ENCODE measurements around the gene TOMM70. TPM values are rescaled to one million over a fixed set of nuclear protein-coding genes. Genes with fewer than 3 reads are reported as not detected.

The TOMM70 gene
- polyA plus RNA-seq, 1 donor from 2014 or later, result 110 TPM

DNA sequence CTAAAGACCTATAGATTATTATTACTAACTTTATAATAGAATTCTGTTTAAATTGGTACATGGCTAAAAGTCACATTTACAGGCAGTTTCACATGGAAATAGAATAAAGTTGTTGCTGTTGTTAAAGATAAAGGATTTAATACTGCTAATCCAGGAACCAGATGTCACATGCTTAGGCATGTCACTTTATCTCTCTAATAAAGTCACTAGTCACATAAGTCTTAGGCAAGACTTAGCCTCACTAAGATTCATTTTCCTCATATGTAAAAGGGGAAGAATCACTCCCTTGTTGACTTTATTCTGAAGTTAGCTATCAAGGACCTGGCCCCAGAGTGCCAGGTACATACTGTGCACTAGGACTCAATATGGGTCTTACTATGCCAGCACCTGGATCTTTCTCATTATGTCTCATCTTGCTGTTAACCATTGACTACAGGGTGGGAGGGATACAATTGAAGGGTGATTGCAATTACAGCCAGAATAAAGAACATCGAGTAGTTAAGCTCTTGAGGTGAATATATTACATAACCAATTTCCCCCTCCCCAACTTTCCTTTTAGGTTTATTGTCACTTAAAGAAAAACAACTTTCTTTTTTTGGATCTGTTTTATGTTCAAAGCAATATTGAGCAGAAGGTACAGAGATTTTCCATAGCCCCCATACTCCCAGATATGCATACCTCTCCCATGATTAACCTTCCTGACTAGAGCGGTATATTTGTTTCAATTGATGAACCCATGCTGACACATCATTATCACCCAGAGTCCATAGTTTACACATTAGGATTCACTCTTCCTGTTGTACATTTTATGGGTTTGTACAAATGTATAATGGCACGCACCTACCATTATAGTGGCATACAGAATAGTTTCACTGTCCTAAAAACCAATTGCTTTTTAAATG is 37.1 kb upstream of the TOMM70 start:
- Histone ChIP-seq H3K4me2 (ENCODE audit: low read length) (no peak overlapping the region), H3K79me2 (replicated peaks; ENCODE audit: insufficient read depth, low read length) (no peaks in the 10 kb centered on the region), H4K20me1 (ENCODE audit: insufficient read depth) (no peaks in the 10 kb centered on the region), H3K9me3 (ENCODE audit: low read length) (no peaks in the 10 kb centered on the region), H3K36me3 (ENCODE audit: insufficient read depth, low read length) (no peaks in the 10 kb centered on the region), H3K9ac (ENCODE audit: low read length) (no peak overlapping the region), H3K9me2 (ENCODE audit: insufficient read depth, low read length) (no peaks in the 10 kb centered on the region), H3F3A (ENCODE audit: insufficient read depth, low read length, poor library complexity, severe bottlenecking) (no peaks in the 10 kb centered on the region), H2AFZ (ENCODE audit: low read depth, low read length) (no peak overlapping the region), H3K27me3 (ENCODE audit: insufficient read depth, low read depth, low read length) (no peaks in the 10 kb centered on the region), H3K27ac (ENCODE audit: low read length) (no peak overlapping the region), H3K4me3 (ENCODE audit: low read length) (no peak overlapping the region)
- TF ChIP-seq, protein P1, sequence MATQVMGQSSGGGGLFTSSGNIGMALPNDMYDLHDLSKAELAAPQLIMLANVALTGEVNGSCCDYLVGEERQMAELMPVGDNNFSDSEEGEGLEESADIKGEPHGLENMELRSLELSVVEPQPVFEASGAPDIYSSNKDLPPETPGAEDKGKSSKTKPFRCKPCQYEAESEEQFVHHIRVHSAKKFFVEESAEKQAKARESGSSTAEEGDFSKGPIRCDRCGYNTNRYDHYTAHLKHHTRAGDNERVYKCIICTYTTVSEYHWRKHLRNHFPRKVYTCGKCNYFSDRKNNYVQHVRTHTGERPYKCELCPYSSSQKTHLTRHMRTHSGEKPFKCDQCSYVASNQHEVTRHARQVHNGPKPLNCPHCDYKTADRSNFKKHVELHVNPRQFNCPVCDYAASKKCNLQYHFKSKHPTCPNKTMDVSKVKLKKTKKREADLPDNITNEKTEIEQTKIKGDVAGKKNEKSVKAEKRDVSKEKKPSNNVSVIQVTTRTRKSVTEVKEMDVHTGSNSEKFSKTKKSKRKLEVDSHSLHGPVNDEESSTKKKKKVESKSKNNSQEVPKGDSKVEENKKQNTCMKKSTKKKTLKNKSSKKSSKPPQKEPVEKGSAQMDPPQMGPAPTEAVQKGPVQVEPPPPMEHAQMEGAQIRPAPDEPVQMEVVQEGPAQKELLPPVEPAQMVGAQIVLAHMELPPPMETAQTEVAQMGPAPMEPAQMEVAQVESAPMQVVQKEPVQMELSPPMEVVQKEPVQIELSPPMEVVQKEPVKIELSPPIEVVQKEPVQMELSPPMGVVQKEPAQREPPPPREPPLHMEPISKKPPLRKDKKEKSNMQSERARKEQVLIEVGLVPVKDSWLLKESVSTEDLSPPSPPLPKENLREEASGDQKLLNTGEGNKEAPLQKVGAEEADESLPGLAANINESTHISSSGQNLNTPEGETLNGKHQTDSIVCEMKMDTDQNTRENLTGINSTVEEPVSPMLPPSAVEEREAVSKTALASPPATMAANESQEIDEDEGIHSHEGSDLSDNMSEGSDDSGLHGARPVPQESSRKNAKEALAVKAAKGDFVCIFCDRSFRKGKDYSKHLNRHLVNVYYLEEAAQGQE (IDR thresholded peaks at IDR 0.05; ENCODE audit: borderline replicate concordance), result no peak

- Histone ChIP-seq H3K9me3 (ENCODE audit: low read length) (no peaks in the 10 kb centered on the region), H2AFZ (ENCODE audit: low read depth, low read length) (no peak overlapping the region), H3F3A (ENCODE audit: insufficient read depth, low read length, poor library complexity, severe bottlenecking) (no peaks in the 10 kb centered on the region), H4K20me1 (ENCODE audit: insufficient read depth) (no peaks in the 10 kb centered on the region), H3K4me3 (ENCODE audit: low read length) (no peak overlapping the region), H3K4me2 (ENCODE audit: low read length) (no peak overlapping the region), H3K27ac (ENCODE audit: low read length) (no peak overlapping the region), H3K9me2 (ENCODE audit: insufficient read depth, low read length) (no peaks in the 10 kb centered on the region), H3K36me3 (ENCODE audit: insufficient read depth, low read length) (no peaks in the 10 kb centered on the region), H3K79me2 (replicated peaks; ENCODE audit: insufficient read depth, low read length) (no peaks in the 10 kb centered on the region), H3K27me3 (ENCODE audit: insufficient read depth, low read depth, low read length) (no peaks in the 10 kb centered on the region), H3K9ac (ENCODE audit: low read length) (no peak overlapping the region)
- TF ChIP-seq MXI1 (conservative IDR thresholded peaks at IDR 0.05; ENCODE audit: poor library complexity, severe bottlenecking), result no peak
- TF ChIP-seq TAF1 (IDR thresholded peaks at IDR 0.05; ENCODE audit: low read depth), result no peak
- TF ChIP-seq RAD21 (conservative IDR thresholded peaks at IDR 0.05), result no peak
- TF ChIP-seq POLR2AphosphoS5 (IDR thresholded peaks at IDR 0.05), result no peak
- no peak for TF ChIP-seq EP300 (conservative IDR thresholded peaks at IDR 0.05; ENCODE audit: poor library complexity, severe bottlenecking)
- TF ChIP-seq EZH2 (IDR thresholded peaks at IDR 0.05; ENCODE audit: borderline replicate concordance, insufficient read depth, low read length, poor library complexity, severe bottlenecking), result no peak
- TF ChIP-seq, protein P1 (IDR thresholded peaks at IDR 0.05; ENCODE audit: borderline replicate concordance), result no peak
- no peak for TF ChIP-seq CTCF (IDR thresholded peaks at IDR 0.05; ENCODE audit: poor library complexity, severe bottlenecking)
- no peak for TF ChIP-seq SMC3 (conservative IDR thresholded peaks at IDR 0.05; ENCODE audit: poor library complexity)
Measured at GRCh38 chr3:100436951-100437350, 36.1 kb upstream of the TOMM70 start.
